Stimulated activated CD4-positive, alpha-beta T cell treated with anti-CD3 and anti-CD28 coated beads, Interleukin-4, amount 100 ng/mL, for 1 hour (primary cell): ENCODE measurements around the gene SFTA2.
A peak's percentile ranks its signal among the peaks of the same experiment; 100 is the strongest.

Source experiments
- DNase-seq: peaks from one replicate; pipeline ENCODE4 v3.0.0-alpha.2; 2020

SFTA2 gene

DNA sequence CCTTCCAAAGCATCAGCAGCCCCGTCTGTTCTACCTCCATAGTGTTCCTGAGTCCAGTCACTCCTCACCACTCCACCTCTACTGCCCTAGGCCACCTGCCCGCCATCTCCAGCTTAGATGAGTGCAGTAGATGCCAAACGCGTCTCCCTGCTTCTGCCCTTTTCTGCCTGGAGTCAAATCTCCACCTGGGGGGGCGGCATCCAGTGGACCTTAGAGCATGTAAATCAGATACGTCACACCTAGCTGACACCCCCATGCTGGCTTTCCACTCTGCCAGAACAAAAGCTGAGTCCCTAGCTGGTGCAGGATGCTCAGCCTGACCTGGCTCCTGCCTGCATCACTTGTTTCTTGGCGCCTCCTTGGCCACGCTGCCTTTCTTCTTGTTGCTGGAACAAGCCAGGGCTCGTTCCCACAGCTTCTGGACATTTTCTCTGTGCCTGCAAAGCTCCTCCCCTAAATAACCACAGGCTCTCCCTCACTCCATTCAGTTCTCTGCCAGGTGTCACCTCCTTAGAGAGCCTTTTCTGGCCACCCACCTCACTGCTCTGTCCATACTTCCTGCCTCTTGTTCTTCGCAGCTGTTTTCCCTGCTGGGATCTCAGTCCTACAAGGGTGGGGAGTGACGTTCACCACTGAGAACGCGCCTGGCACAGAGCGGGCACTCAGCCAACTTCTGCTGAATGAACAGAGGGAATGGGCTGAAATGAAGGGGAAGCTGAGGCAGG lies 41.9 kb downstream of the SFTA2 start:
- no peak for DNase-seq

DNA sequence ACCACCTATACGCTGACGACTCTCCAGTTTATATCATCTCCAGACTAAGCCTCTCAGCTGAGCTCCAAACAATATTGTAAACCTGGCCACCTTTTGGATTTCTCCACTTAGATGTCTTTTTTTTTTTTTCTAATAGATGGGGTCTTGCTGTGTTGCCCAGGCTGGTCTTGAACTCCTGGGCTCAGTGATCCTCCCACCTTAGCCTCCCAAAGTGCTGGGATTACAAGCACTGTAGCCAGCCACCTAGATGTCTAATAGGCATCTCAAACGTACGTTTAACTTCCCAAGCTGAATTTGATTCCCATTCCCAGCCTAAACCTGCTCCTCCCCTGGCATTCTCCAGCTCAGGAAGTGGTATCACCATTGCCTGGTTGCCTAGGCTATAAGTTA lies 42.5 kb downstream of the SFTA2 start:
- DNase-seq, result no peak

DNA sequence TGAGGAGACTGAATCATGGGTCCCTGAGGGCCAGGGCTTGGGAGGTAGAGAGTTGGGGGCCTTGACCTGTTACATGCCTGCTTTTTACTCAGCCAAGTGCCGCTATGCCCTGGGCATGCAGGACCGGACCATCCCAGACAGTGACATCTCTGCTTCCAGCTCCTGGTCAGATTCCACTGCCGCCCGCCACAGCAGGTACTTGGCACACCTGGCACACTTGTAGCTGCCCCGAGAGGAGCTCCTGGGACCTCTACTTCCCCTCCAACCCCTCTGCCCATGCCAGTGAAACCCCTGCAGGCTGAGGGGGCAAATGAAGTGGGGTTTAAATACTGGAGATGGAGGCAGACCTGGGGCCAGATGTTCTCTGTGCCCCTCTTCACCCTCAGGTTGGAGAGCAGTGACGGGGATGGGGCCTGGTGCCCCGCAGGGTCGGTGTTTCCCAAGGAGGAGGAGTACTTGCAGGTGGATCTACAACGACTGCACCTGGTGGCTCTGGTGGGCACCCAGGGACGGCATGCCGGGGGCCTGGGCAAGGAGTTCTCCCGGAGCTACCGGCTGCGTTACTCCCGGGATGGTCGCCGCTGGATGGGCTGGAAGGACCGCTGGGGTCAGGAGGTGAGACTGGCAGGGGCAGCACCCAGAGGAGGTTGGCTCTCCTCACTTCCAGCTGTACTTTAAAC lies 43.0 kb downstream of the SFTA2 start:
- DNase-seq, result no peak

DNA sequence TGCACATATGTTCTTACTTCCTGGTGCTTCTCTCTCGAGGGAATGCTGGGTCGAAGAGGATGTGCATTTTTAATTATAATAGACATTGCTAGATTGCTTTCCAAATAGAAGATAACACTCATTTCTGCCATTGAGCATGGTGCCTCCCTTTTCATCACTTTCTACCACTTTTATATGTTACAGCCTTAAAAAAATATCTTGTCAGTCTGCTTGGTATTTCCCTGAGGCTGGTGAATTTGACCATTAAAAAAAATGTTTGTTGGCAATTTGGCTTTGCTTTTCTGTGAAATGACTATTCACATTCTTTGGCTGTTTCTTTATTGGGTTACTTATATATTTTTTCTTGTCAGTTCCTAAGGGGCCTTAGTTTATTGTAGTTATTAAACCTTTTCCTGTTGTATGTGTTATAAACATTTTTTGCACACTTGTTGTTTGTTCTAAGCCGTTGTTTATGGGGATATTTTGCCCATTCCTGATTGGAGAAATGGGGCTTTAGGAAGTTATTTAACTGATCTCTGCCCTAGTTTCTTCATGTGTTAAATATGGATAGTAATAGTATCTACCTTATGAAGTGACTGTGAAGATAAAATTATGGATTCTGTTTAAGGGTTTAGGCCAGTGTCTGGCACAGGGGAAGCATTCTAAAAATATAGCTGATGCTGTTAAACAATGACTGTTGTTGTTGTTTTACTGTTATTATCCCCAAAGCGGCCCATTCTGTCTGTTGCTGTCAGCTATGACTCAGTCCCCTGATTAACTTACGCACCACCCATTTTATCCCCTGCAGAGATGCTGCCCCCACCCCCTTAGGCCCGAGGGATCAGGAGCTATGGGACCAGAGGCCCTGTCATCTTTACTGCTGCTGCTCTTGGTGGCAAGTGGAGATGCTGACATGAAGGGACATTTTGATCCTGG lies 43.8 kb downstream of the SFTA2 start:
- DNase-seq, result no peak

DNA sequence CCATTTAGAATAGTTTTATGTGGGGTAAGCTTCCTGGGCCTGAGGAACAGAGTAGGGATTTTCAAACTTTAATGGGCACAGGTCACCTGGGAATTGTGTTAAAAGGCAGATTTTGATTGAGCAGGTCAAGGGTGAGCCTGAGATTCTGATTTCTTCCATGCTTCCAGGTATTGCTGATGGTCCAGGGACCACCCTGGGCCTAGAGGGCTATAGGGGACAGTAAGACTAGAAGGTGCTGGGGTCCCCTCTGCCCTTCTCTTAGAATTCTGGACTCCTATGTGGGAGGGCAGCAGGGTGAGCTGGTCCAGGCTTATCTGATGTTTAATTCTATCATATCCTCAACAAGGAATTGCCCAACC lies 45.1 kb downstream of the SFTA2 start:
- DNase-seq, result no peak

DNA sequence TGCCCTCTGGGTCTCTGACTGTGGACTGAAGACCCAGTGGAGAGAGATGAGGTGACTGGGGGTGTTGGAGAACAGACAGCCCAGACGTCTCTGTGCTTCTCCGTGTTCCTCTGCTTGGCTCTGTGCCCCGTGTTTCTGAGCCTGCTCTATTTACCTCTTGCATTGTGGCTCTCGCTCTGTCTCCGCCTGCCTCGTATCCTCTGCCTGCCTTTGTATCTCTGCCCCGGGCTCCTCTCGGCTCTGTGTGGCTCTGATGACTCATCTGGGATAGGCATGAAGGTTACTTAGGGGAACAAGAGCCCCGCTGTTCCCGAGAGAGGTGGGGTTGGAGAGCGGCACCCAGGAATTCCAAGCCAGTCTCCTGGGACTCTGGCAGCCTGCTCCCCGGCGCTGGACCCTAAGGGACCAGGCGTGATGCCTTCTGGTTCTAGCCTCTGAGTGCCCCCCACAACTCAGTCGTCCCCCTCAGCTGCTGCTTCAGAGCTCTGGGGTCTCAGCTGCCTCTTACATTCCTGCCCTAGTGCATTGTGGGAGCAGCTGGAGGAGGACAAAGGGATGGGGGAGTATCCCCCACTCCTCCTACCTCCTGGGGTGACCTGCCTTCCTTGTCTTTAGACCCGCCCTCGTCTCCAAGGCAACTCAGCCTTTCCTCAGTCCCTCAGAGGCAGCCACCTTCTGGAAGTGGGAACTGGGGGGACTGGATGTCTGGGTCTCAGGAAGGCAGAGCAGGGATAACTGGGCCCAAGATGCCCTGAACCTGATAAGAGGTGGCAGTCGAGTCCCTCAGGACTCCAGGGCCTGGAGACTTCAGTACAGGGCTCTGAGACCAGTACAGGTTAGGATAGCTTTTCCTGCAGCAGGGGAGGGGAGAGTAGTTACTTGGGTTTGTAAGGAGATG lies 45.7 kb downstream of the SFTA2 start:
- peak; percentile 19 for DNase-seq

DNA sequence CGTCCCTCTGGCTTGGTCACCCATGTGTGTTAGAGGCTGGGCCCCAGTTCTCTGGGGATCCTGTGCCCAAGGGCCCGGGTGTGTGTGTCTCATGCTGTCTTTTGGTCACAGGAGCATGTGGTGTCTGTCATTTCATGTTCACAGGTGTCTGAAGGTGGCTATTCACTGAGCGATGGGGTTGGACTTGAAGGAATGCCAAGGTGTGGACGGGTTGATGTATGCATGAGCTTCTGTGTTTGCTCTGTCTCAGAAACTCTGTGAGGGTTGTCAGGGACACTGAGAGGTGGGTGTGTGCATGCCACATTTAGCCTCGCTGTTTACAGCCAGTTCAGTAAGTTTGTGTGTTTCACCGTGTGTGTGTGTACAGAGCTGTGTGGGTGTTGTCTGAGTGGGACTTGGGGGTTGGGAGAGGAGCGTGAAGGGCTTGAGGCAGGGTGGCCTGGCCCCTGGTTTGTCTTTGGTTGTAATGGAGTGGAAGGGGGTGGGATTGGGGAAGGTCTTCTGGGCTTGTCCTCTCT lies 46.4 kb downstream of the SFTA2 start:
- no peak for DNase-seq

DNA sequence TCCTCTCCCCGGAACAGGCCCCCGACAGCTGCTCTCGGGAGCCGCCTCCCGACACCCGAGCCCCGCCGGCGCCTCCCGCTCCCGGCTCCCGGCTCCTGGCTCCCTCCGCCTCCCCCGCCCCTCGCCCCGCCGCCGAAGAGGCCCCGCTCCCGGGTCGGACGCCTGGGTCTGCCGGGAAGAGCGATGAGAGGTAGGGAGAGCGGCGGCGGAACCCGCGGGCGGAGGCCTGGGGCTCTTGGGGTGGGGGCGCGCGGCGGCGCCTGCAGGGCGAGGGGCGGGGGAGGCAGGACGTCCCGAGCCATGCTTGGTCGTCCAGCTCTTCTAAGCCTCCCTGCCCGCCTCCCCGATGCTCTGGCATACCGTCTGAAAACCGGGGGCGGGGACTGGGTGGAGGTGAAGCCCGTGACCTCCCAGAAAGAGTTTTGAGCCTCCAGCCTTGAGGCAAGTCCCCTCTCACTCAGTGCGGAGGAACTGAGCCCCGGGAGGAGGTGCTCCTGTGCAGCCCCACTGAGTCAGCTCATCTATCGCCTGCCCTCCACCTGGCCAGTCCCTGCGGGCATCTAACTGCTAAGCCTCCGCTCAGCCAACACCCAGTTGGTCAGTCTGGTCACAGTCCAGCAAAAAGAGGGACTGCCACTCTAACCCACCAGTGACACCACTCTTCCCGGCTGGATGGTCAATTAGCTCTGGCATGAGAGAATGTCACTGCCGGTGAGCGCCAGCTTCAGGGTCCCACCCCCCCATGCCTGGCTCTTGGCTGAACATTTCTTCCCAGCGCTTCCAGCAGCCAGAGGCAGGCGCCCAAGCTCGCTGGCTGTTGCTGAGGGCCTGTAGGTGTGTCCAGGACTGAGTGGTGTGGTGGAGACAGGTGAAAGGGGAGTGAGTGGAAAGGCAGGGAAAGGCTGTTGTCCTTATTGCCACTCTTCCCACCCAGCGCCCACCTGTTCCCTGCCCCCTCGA lies 47.2 kb downstream of the SFTA2 start:
- DNase-seq, result peak; percentile 40

DNA sequence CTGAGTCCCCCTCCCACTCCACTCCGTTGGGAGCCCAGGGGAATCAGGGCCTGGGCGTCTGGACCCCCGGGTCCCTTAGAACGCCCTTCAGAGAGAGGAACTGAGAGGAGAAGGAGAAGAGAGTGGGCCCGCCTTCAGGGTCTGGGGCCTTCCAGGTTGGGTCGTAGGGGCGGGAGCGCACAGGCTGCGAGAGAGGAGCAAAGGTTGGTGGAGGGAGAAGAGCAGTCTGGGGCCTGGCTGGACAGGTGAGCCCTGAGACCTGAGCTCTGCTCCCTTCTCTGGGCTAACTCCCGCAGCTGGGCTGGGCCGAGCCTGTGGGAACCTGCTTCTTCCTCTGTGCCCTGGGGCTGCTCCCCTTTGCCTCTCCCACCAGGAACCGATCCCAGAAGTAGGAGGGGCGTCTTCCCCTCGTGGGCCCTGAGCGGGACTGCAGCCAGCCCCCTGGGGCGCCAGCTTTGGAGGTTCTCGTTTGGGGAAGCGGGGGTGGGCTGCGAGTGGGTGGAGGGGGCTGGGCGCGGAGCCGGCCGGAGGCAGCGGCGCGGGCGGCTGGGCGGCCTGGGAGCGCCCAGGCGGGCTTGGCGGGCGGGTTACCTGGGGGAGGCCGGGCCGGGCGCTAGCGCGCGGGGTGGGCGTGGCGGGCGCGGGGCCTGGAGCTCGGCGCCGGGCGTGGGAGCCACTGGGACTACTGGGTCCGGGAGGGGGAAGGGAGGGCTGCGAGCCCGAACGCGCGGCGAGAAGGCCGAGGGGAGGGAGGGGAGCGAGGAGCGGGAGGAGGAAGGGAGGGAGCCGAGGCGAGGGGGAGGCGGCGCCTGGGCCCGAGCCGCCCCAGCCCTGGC lies 48.1 kb downstream of the SFTA2 start, which contains the start of gene DDR1:
DDR1 (plus strand) TSS at position 835 of the 836 bp plus-strand sequence. CDS start 4,211 bp downstream, outside the sequence.
- DNase-seq, result peak; percentile 58

DNA sequence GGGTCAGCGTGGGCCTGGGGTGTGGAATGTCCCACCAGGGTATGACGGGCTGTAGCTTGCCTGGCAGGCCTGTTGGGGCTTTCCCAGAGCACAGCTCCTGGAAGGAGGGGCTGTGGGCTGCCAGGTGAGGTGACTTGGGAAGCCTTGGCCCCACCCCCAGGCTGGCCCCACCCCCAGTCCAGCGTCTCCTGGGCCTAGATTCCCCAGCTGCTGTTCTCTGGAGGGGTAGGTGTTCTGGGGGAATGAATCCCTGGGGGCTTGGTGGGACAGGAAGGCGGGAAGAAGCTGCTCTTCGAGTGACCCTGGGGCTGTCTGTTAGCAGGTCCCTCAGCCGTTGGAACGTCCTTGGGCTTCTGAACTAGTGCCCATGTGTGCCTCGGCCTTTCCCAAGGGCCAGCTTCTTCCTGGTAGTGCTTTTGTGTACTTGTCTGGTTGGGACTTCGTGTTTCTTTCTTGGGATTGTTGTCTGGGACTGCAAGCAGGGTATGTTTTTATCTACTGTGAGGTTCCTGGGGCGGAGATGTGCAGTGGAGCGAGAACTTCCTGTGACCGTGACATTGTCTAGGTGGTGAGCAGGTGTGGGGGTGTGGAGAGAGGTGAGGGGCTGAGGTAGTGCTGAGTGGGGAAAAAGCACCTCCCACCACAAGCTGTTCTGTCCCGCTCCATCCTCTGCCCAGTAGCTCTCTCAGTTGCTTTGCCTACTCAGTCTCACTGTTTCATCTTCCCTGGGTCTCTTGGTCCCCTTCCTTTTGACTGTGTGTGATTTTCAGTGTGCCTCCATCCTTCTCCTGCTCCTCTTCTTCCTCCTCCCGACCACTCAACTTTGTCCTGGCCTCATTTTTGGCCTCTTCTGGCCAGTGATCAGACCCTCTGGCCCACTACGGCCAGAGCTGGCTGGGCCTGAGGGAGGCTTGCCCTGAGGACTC lies 48.9 kb downstream of the SFTA2 start:
- peak; percentile 28 for DNase-seq

DNA sequence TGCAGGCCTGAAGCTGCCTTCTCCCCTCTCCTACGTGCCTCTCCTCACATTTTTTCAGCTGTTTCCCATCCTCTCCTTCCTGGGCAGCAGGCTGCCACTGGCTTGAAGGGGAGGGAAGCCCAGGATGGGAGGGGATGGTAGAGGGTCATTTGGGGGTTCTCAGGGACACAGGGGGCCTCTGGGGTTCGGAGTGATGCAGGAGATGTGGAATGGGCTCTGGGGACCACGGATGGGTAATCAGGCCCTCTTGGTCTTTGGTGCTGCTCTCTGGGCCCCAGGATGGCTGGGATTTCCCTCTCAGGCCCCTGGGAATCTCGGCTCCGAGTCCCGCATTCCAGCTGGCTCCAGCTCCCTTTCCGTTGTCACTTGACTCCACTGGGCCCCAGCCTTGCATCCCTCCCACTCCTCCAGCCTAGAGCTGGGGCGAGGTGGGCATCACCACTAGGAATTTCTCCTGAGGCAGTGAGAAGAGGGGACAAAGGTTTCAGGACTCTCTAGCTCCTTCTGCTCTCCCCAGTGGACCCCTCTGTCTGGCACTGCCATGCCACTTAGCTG lies 49.7 kb downstream of the SFTA2 start:
- DNase-seq, result no peak

DNA sequence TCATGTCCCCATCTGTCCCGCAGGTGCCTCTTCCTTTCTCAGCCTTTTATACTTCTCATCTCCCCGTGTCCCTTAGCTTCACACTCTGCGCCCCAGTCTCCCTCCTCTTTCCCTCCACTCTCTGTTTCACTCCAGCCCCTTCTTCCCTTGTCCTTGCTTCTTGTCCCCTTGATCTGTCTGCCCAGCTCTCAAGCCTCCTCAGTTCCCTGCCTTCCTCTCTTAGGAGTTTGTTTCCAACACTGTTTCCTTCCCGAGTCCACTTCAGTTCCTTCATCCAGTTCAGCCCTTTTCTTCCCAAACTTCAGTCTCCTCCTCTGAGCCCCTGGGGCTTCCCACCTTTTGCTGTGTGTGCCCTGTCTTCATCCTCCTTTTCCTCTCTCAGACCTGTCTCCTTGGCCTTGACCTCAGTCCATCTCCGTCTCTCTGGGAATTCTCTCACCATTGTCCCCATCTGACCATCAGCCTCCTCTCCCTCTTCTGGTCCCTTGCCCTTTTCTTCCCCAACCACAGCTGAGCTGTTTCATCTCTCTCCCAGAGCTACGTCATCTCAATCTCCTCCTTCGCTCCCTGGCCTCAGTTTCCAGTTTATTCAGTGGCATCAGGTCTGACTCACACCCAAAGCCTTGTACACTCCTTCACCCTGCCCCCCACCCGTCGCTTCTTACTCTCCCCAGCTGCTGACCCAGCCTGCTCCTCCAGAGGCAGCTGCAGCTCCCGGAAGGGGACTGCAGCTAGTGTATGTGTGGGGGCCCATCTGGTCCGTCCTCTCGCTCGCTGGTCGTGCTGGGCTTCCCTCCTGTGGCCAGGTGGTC lies 50.4 kb downstream of the SFTA2 start:
- no peak for DNase-seq
